ENCODE data around the gene DNAJC7.

The DNAJC7 gene

GRCh38 chr17:42016941-42017865, at the start of gene DNAJC7:
Gene DNAJC7 (minus strand): TSS chr17:42017439. CDS start chr17:42017416, 23 bp downstream.
- DNase-seq (ENCODE audit: low read depth): peak; percentile 92
- TF ChIP-seq CTCF (IDR thresholded peaks at IDR 0.05; ENCODE audit: low read length, missing control alignments): no peak
- peak within 1 kb of the TSS; percentile 100 for H3K4me3 ChIP-seq (replicated peaks; ENCODE audit: low read depth, low read length)

- DNase-seq (ENCODE audit: low read depth): no peak
- no peak overlapping the region for H3K4me3 ChIP-seq (replicated peaks; ENCODE audit: low read depth, low read length)
Observed at GRCh38 chr17:42065201-42065600, 48.0 kb upstream of the DNAJC7 start.

GRCh38 chr17:42062681-42063080, 45.4 kb upstream of the DNAJC7 start:
- H3K4me3 ChIP-seq (replicated peaks; ENCODE audit: low read depth, low read length): no peak overlapping the region
- no peak for DNase-seq (ENCODE audit: low read depth)
- no peak for TF ChIP-seq CTCF (IDR thresholded peaks at IDR 0.05; ENCODE audit: low read length, missing control alignments)

More at GRCh38 chr17:42065201-42065600, 48.0 kb upstream of the DNAJC7 start:
- TF ChIP-seq CTCF (IDR thresholded peaks at IDR 0.05; ENCODE audit: low read length, missing control alignments): no peak

- TF ChIP-seq CTCF (IDR thresholded peaks at IDR 0.05; ENCODE audit: low read length, missing control alignments): no peak
- no peak for DNase-seq (ENCODE audit: low read depth)
- no peak overlapping the region for H3K4me3 ChIP-seq (replicated peaks; ENCODE audit: low read depth, low read length)
Observed at GRCh38 chr17:42061646-42062487, 44.6 kb upstream of the DNAJC7 start.

GRCh38 chr17:42060231-42060630, 43.0 kb upstream of the DNAJC7 start:
- no peak overlapping the region for H3K4me3 ChIP-seq (replicated peaks; ENCODE audit: low read depth, low read length)
- no peak for TF ChIP-seq CTCF (IDR thresholded peaks at IDR 0.05; ENCODE audit: low read length, missing control alignments)
- DNase-seq (ENCODE audit: low read depth): no peak

- no peak for TF ChIP-seq CTCF (IDR thresholded peaks at IDR 0.05; ENCODE audit: low read length, missing control alignments)
- no peak overlapping the region for H3K4me3 ChIP-seq (replicated peaks; ENCODE audit: low read depth, low read length)
Observed at GRCh38 chr17:42059815-42060214, 42.6 kb upstream of the DNAJC7 start.

More at GRCh38 chr17:42059815-42060214, 42.6 kb upstream of the DNAJC7 start:
- DNase-seq (ENCODE audit: low read depth): no peak

Data from fibroblast of pulmonary artery (primary cell).